H1 (cell line): ENCODE data around the gene YIPF2. TPM values are rescaled to one million over a fixed set of nuclear protein-coding genes. Genes with fewer than 3 reads are reported as not detected.

Experiments used
- CTCF ChIA-PET: fragments of 300-600 bp; sonication (Branson Sonifier 250); formaldehyde crosslinking; loops from one replicate; lab custom pipeline; 2021; ENCODE audit not compliant: partially characterized antibody; lab: Charles Lee
- POLR2A ChIA-PET: fragments of 300-600 bp; sonication (Branson Sonifier 250); formaldehyde crosslinking; loops from one replicate; lab custom pipeline; 2021; ENCODE audit warnings: inconsistent platforms; ENCODE audit not compliant: partially characterized antibody; lab: Charles Lee
- DNase-seq, 2 experiments: peaks; one replicate each; pipeline versions ENCODE4 v3.0.0 to v3.0.0-alpha.2; 2010 to 2022; ENCODE audit warnings: low spot score in 2 of 2, low read depth in 1 of 2, mixed read lengths in 1 of 2
- FAIRE-seq: peaks from 2 replicates; lab custom pipeline; 2011; peaks lifted over from hg19 to GRCh38; lab: Jason Lieb, UNC
- H2AFZ ChIP-seq: 2 replicates; pipeline ENCODE4 v1.8.1; 2012; ENCODE audit warnings: low read length, inconsistent platforms
- H2AK5ac ChIP-seq: 2 replicates; pipeline ENCODE4 v1.6.1; 2013; ENCODE audit warnings: low read depth, low read length
- H2BK120ac ChIP-seq: replicated peaks from 2 replicates; pipeline ENCODE3; 2013; ENCODE audit warnings: low read depth, low read length, inconsistent platforms
- H2BK12ac ChIP-seq: 2 replicates; pipeline ENCODE4 v1.6.1; 2013; ENCODE audit warnings: low read depth, low read length
- H2BK15ac ChIP-seq: 2 replicates; pipeline ENCODE4 v1.6.1; 2013; ENCODE audit warnings: low read length
- H2BK20ac ChIP-seq: 2 replicates; pipeline ENCODE4 v1.6.1; 2013; ENCODE audit warnings: low read length
- H2BK5ac ChIP-seq: 2 replicates; pipeline ENCODE4 v1.6.1; 2013; ENCODE audit warnings: low read depth, low read length
- H3K14ac ChIP-seq: 2 replicates; pipeline ENCODE4 v1.6.1; 2013; ENCODE audit warnings: inconsistent platforms; ENCODE audit not compliant: insufficient read length
- H3K18ac ChIP-seq: 2 replicates; pipeline ENCODE4 v1.6.1; 2013; ENCODE audit warnings: low read length; ENCODE audit errors: extremely low read depth
- H3K23ac ChIP-seq: 2 replicates; pipeline ENCODE4 v1.6.1; 2013; ENCODE audit warnings: inconsistent platforms; ENCODE audit not compliant: insufficient read length
- H3K23me2 ChIP-seq: 2 replicates; pipeline ENCODE4 v1.6.1; 2013; ENCODE audit warnings: low read depth, low read length
- H3K27ac ChIP-seq: 2 replicates; pipeline ENCODE4 v1.6.1; 2011; ENCODE audit warnings: low read depth, low read length, inconsistent platforms
- H3K27me3 ChIP-seq, 4 experiments: replicated peaks in 1 of 4; 1 replicate in 1 of 4; 2 replicates in 3 of 4; pipeline versions ENCODE4 v1.6.1 to v1.8.1; 2011 to 2013; ENCODE audit warnings: low read length in 3 of 4, mild to moderate bottlenecking in 3 of 4, inconsistent platforms in 2 of 4, mixed read lengths in 2 of 4, moderate library complexity in 1 of 4; ENCODE audit not compliant: control insufficient read depth in 3 of 4, insufficient read depth in 3 of 4; ENCODE audit errors: extremely low read depth in 1 of 4
- H3K36me3 ChIP-seq, 4 experiments: 2 replicates each; pipeline versions ENCODE4 v1.6.1 to v1.8.1; 2011 to 2013; ENCODE audit warnings: mild to moderate bottlenecking in 4 of 4, low read length in 3 of 4, moderate library complexity in 2 of 4, control low read depth in 1 of 4, inconsistent platforms in 1 of 4; ENCODE audit not compliant: insufficient read depth in 4 of 4, control insufficient read depth in 2 of 4
- H3K4ac ChIP-seq: replicated peaks from 2 replicates; pipeline ENCODE3; 2013; ENCODE audit warnings: low read length, low read depth, mixed read lengths, inconsistent platforms; ENCODE audit not compliant: insufficient read length
- H3K4me1 ChIP-seq, 4 experiments: replicated peaks in 1 of 4; 1 replicate in 1 of 4; 2 replicates in 3 of 4; pipeline versions ENCODE4 v1.6.1 to v1.8.1; 2011 to 2013; ENCODE audit warnings: low read length in 3 of 4, inconsistent platforms in 2 of 4, mixed read lengths in 1 of 4; ENCODE audit not compliant: insufficient read depth in 4 of 4, control insufficient read depth in 3 of 4
- H3K4me2 ChIP-seq, 2 experiments: 2 replicates each; pipeline versions ENCODE4 v1.6.1 to v1.8.1; 2011 to 2013; ENCODE audit warnings: low read depth in 2 of 2, low read length in 2 of 2, control low read depth in 1 of 2, inconsistent platforms in 1 of 2, mild to moderate bottlenecking in 1 of 2; ENCODE audit not compliant: insufficient read depth in 1 of 2
- H3K4me3 ChIP-seq, 4 experiments: fragments of 200-600, 300-600 bp in 1 of 4; sonication (generic), shearing (Covaris generic), sonication (Bioruptor Twin) in 1 of 4; 2 replicates each; pipeline versions ENCODE4 v1.5.1 to v1.8.1; 2011 to 2016; ENCODE audit warnings: low read length in 4 of 4, low read depth in 3 of 4, control low read depth in 2 of 4, inconsistent platforms in 2 of 4, mild to moderate bottlenecking in 2 of 4, mixed read lengths in 1 of 4, moderate library complexity in 1 of 4; ENCODE audit not compliant: insufficient read depth in 2 of 4; ENCODE audit errors: extremely low read depth in 1 of 4
- H3K56ac ChIP-seq: replicated peaks from 2 replicates; pipeline ENCODE3; 2013; ENCODE audit warnings: low read depth, mild to moderate bottlenecking, mixed read lengths, low read length, inconsistent platforms; ENCODE audit not compliant: insufficient read length
- H3K79me1 ChIP-seq: 2 replicates; pipeline ENCODE4 v1.6.1; 2013; ENCODE audit warnings: low read depth, low read length, control low read depth
- H3K79me2 ChIP-seq, 2 experiments: 2 replicates each; pipeline versions ENCODE4 v1.6.1 to v1.8.1; 2012 to 2013; ENCODE audit warnings: low read length in 2 of 2, mild to moderate bottlenecking in 2 of 2, inconsistent platforms in 1 of 2; ENCODE audit not compliant: insufficient read depth in 2 of 2, control insufficient read depth in 1 of 2
- H3K9ac ChIP-seq, 4 experiments: replicated peaks in 1 of 4; 1 replicate in 1 of 4; 2 replicates in 3 of 4; pipeline versions ENCODE4 v1.6.1 to v1.8.1; 2011 to 2013; ENCODE audit warnings: low read depth in 3 of 4, low read length in 3 of 4, control low read depth in 2 of 4, mild to moderate bottlenecking in 2 of 4, moderate library complexity in 2 of 4, inconsistent platforms in 1 of 4; ENCODE audit errors: extremely low read depth in 1 of 4
- H3K9me3 ChIP-seq, 2 experiments: 2 replicates each; pipeline versions ENCODE4 v1.6.1 to v1.8.1; 2012 to 2013; ENCODE audit warnings: mild to moderate bottlenecking in 2 of 2, moderate library complexity in 2 of 2, control low read depth in 1 of 2, inconsistent platforms in 1 of 2, low read depth in 1 of 2, low read length in 1 of 2, mixed read lengths in 1 of 2; ENCODE audit not compliant: insufficient read depth in 2 of 2
- H4K20me1 ChIP-seq, 2 experiments: replicated peaks in 1 of 2; 2 replicates each; pipeline versions ENCODE3 to v1.8.1; 2011 to 2013; ENCODE audit warnings: inconsistent platforms in 2 of 2, low read length in 2 of 2, mild to moderate bottlenecking in 1 of 2; ENCODE audit not compliant: insufficient read depth in 2 of 2, control insufficient read depth in 1 of 2
- H4K5ac ChIP-seq: 2 replicates; pipeline ENCODE4 v1.6.1; 2013; ENCODE audit warnings: low read length, low read depth, mixed read lengths, inconsistent platforms; ENCODE audit not compliant: insufficient read length
- H4K8ac ChIP-seq: 2 replicates; pipeline ENCODE4 v1.8.0; 2013; ENCODE audit warnings: mild to moderate bottlenecking, moderate library complexity, low read length, inconsistent platforms; ENCODE audit not compliant: insufficient read depth; ENCODE audit errors: extremely low read depth
- H4K91ac ChIP-seq: replicated peaks from 2 replicates; pipeline ENCODE3; 2013; ENCODE audit warnings: low read length, mixed read lengths, inconsistent platforms; ENCODE audit not compliant: insufficient read length
- CBX8 ChIP-seq: fragments of 300-800, 300-1000 bp; sonication (generic); IDR thresholded peaks from 2 replicates; pipeline ENCODE4 v1.7.1; 2016; ENCODE audit warnings: low read depth, low read length, borderline replicate concordance
- HDAC6 ChIP-seq: IDR thresholded peaks from one replicate; pipeline ENCODE4 v1.7.1; 2012; ENCODE audit warnings: low read depth, mild to moderate bottlenecking, inconsistent platforms, low read length, moderate library complexity
- JUND ChIP-seq: IDR thresholded peaks from 2 replicates; pipeline ENCODE4 v1.6.1; 2011; ENCODE audit warnings: mild to moderate bottlenecking, improper control_type of control experiment, low read length
- MAX ChIP-seq: IDR thresholded peaks from 2 replicates; pipeline ENCODE4 v1.6.1; 2012; ENCODE audit warnings: inconsistent platforms
- POLR2A ChIP-seq, 2 experiments: IDR thresholded peaks; 1 replicate in 1 of 2; 2 replicates in 1 of 2; pipeline ENCODE4 v1.6.1; 2011; ENCODE audit warnings: low read depth in 2 of 2, low read length in 2 of 2, mild to moderate bottlenecking in 2 of 2; ENCODE audit errors: control extremely low read depth in 1 of 2
- RXRA ChIP-seq: IDR thresholded peaks from 2 replicates; pipeline ENCODE4 v1.6.1; 2011; ENCODE audit warnings: low read depth, mild to moderate bottlenecking, low read length, moderate library complexity; ENCODE audit not compliant: insufficient read depth
- SP2 ChIP-seq: IDR thresholded peaks from 2 replicates; pipeline ENCODE4 v1.6.1; 2012; ENCODE audit warnings: mild to moderate bottlenecking, low read length, inconsistent platforms
- SUZ12 ChIP-seq: fragments of 200-600 bp; sonication (generic); IDR thresholded peaks from 2 replicates; pipeline ENCODE4 v1.6.1; 2012; ENCODE audit warnings: mild to moderate bottlenecking, inconsistent platforms, low read length, moderate library complexity, mixed read lengths
- WGBS, 2 experiments: shearing (Covaris generic) in 1 of 2; methylation state at CpG; one replicate each; pipeline versions ENCODE4 v1.1.6 to v1.1.7; 2013 to 2015; ENCODE audit warnings: low lambda C conversion rate in 2 of 2, mixed read lengths in 2 of 2, inconsistent platforms in 1 of 2, low coverage in 1 of 2, missing lambda C conversion rate in 1 of 2; ENCODE audit not compliant: insufficient replicate concordance in 2 of 2, insufficient coverage in 1 of 2, insufficient read length in 1 of 2; ENCODE audit errors: extremely low coverage in 1 of 2, missing lambda C conversion rate in 1 of 2; 5-methylcytosine and 5-hydroxymethylcytosine counted together
- polyA plus RNA-seq, 7 experiments: library from polyadenylated mRNA; depleted of rRNA in 3 of 7; stranded (reverse) in 5 of 7; unstranded in 2 of 7; fragments of >200 nt in 5 of 7; fragments of 200-250 nt in 2 of 7; gene quantifications; 1 replicate in 5 of 7; 2 replicates in 1 of 7; 4 replicates in 1 of 7; pipeline versions ENCODE4 v1.2.1 to v1.2.3, GENCODE V29; 2011 to 2013; ENCODE audit warnings: missing spikeins in 2 of 7, mixed read lengths in 2 of 7
- total RNA-seq: library from RNA; stranded (reverse); fragmentation: NEBNext Ultra II Directional; extraction: Animal tissue kit (Norgen Biotek cat#: 25700); gene quantifications from 2 replicates; pipeline ENCODE4 v1.2.1, GENCODE V29; 2021

The YIPF2 gene
- total and polyA plus RNA-seq, 2 of the 8 experiments (the other 6 are each of a cell fraction or from before 2014, with no cell fraction given), result 48.3 to 112 TPM

GRCh38 chr19:10971107-10971726 lies 42.8 kb upstream of the YIPF2 start:
- no peak overlapping the region for H2BK120ac ChIP-seq
- H4K8ac ChIP-seq, result no peak overlapping the region
- H3K18ac ChIP-seq, result no peak overlapping the region
- DNase-seq (no peak), FAIRE-seq (no peak)
- POLR2A ChIA-PET, result interaction anchor here (1.0 to 3.8 kb wide), 3 partner anchors 10 to 14 kb away, joined by 3 to 22 read pairs (median 4); partner anchors contain the start of gene SMARCA4
- H3K27me3 ChIP-seq, result no peaks in the 10 kb centered on the region
- H3K36me3 ChIP-seq, result no peaks in the 10 kb centered on the region
- peaks cover 9% of the 10 kb centered on the region for H3K79me1 ChIP-seq
- H3K4me2 ChIP-seq, result no peak overlapping the region
- 96% methylated on average over 7 of the region's 8 CpGs; no CpG with 5 or more reads in 1 of the 2 experiments for WGBS, 2 experiments
- H3K4me3 ChIP-seq, result no peak overlapping the region
- no peak overlapping the region for H4K5ac ChIP-seq
- no peak overlapping the region for H2BK12ac ChIP-seq
- CTCF ChIA-PET, result interaction anchor here (1.3 to 2.7 kb wide), 2 partner anchors 29 to 65 kb away, joined by 4 to 13 read pairs; no protein-coding TSS in a partner anchor
- H3K23ac ChIP-seq, result no peak overlapping the region
- H2AK5ac ChIP-seq, result no peak overlapping the region
- H3K4ac ChIP-seq, result no peak overlapping the region
- no peak overlapping the region for H2BK20ac ChIP-seq
- no peak overlapping the region for H3K56ac ChIP-seq
- no peak overlapping the region for H3K14ac ChIP-seq
- TF ChIP-seq JUND (no peak), POLR2A (IDR thresholded peaks at IDR 0.05; ENCODE audit: control extremely low read depth in 1 of 2, low read depth in 2 of 2, low read length in 2 of 2) (no peak), SP2 (no peak), SUZ12 (no peak), MAX (no peak), HDAC6 (no peak), CBX8 (no peak), RXRA (no peak)
- peaks cover 41 to 92% of the 10 kb centered on the region in 2 experiments for H3K79me2 ChIP-seq
- H2BK5ac ChIP-seq, result no peak overlapping the region
- peaks cover 20 to 30% of the 10 kb centered on the region in 2 experiments for H4K20me1 ChIP-seq
- no peaks in the 10 kb centered on the region for H3K23me2 ChIP-seq
- no peak overlapping the region for H3K9ac ChIP-seq
- H2AFZ ChIP-seq, result no peak overlapping the region
- no peak overlapping the region for H3K27ac ChIP-seq
- H3K4me1 ChIP-seq, result peaks cover 0 to 2% (median 0%) of the 10 kb centered on the region in 4 experiments; a peak in 1 of 7 replicates
- no peaks in the 10 kb centered on the region; a peak in 1 of 4 replicates for H3K9me3 ChIP-seq
- no peak overlapping the region for H2BK15ac ChIP-seq
- no peak overlapping the region for H4K91ac ChIP-seq
